Bronchial epithelial cell (primary cell): ENCODE measurements around the gene HADH. TPM values are rescaled to one million over a fixed set of nuclear protein-coding genes. Genes with fewer than 3 reads are reported as not detected.

Source experiments
- DNase-seq: peaks from one replicate; pipeline ENCODE4 v3.0.0-alpha.2; 2010; ENCODE audit warnings: low read depth
- FAIRE-seq: peaks from 2 replicates; lab custom pipeline; 2011; peaks lifted over from hg19 to GRCh38; lab: Jason Lieb, UNC
- H3K27me3 ChIP-seq: 2 replicates; pipeline ENCODE4 v1.5.1; 2011; ENCODE audit warnings: low read length; ENCODE audit not compliant: control insufficient read depth, insufficient read depth
- H3K36me3 ChIP-seq: 2 replicates; pipeline ENCODE4 v1.5.1; 2011; ENCODE audit warnings: low read length; ENCODE audit not compliant: control insufficient read depth, insufficient read depth
- H3K4me3 ChIP-seq: 2 replicates; pipeline ENCODE4 v1.5.1; 2011; ENCODE audit warnings: mild to moderate bottlenecking, low read depth, low read length, control low read depth
- total RNA-seq: library from RNA; depleted of rRNA; stranded (reverse); fragments of >200 nt; gene quantifications from 2 replicates; pipeline ENCODE4 v1.2.1, GENCODE V29; 2014
- TF ChIP-seq, protein P1 (sequence below): IDR thresholded peaks from 2 replicates; pipeline ENCODE4 v1.5.1; 2011; ENCODE audit warnings: mild to moderate bottlenecking, moderate library complexity, low read length, control low read depth, inconsistent platforms; ENCODE audit not compliant: insufficient read depth, severe bottlenecking

Gene HADH
- total RNA-seq, 1 donor from 2014 or later: 7.1 TPM

DNA sequence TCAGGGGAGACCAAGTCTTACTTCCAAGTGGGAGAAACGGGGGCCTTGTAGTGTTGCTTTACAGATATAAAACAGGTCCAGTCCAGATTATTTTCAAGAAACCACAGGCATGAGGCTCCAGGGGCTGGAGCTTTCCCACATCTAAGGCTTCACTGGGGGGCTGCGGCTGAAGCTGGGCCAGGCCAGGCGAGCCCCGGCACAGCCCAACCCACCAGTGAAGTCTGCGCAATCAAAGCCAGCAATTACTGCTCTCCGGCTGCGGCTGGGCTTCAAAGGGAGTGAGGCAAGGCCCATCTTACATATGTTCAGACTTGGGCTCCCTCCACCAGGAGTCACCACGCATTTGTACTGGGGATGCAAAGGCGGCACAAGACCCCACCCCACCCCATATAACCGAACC, 61.7 kb downstream of the HADH start:
- FAIRE-seq (no peak), DNase-seq (no peak)
- Histone ChIP-seq H3K27me3 (no peaks in the 10 kb centered on the region), H3K4me3 (no peak overlapping the region), H3K36me3 (no peaks in the 10 kb centered on the region)
- TF ChIP-seq, protein P1, sequence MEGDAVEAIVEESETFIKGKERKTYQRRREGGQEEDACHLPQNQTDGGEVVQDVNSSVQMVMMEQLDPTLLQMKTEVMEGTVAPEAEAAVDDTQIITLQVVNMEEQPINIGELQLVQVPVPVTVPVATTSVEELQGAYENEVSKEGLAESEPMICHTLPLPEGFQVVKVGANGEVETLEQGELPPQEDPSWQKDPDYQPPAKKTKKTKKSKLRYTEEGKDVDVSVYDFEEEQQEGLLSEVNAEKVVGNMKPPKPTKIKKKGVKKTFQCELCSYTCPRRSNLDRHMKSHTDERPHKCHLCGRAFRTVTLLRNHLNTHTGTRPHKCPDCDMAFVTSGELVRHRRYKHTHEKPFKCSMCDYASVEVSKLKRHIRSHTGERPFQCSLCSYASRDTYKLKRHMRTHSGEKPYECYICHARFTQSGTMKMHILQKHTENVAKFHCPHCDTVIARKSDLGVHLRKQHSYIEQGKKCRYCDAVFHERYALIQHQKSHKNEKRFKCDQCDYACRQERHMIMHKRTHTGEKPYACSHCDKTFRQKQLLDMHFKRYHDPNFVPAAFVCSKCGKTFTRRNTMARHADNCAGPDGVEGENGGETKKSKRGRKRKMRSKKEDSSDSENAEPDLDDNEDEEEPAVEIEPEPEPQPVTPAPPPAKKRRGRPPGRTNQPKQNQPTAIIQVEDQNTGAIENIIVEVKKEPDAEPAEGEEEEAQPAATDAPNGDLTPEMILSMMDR: no peak

DNA sequence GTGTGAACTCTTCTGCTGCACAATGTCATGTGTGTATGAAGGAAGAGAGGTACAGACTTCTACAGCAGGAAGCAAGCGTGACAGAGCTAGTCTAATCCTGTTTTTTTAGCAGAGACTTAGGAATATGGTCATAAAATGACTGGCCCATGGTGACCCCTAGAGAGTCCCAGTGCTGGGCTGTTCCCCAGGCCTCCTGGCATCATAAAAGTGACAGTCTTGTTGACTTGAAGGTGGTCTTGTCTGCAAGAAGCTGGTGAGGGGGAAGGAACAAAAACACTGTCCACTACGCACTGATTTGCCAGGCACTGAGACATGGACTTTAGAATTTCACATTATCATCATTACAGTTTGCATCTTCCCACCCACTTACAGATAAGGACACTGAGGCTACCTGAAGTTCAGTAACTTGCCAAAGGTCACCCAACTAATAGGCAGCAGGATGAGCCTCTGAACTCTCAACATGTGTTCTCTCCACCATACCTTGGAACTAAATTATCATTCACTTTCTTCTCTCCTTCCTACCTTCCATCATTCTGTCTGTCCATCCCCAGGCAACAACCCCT, 63.0 kb downstream of the HADH start:
- FAIRE-seq: peak; percentile 75
- no peaks in the 10 kb centered on the region for H3K27me3 ChIP-seq

DNA sequence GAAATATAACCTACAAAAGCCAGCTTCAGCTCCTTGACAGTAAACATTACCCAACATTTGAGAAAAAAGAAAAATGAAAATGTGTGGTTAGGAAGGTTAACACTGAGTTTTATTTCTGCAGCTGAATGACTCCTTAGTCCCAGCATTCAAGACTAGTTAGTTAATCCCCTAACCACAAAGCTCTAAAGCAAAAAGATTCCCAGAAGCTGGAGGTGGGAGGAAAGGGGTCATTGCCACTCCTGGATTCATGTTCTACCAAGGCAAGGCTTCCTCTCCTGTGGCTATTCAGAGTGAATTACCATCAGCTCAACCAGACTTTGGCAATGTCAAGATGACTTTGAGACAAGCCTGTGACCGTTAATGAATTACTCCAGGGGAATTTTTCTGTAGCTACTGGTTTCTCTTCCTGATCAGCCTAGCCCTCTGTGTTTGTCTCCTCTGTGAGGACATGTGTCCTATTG, 63.6 kb downstream of the HADH start:
- DNase-seq: no peak
- TF ChIP-seq, protein P1: no peak
- H3K36me3 ChIP-seq: no peaks in the 10 kb centered on the region
- FAIRE-seq: no peak
- no peaks in the 10 kb centered on the region for H3K27me3 ChIP-seq
- H3K4me3 ChIP-seq: no peak overlapping the region

More for the DNA sequence above, 63.0 kb downstream of the HADH start:
- TF ChIP-seq, protein P1: no peak
- H3K36me3 ChIP-seq: no peaks in the 10 kb centered on the region
- H3K4me3 ChIP-seq: no peak overlapping the region
- no peak for DNase-seq

DNA sequence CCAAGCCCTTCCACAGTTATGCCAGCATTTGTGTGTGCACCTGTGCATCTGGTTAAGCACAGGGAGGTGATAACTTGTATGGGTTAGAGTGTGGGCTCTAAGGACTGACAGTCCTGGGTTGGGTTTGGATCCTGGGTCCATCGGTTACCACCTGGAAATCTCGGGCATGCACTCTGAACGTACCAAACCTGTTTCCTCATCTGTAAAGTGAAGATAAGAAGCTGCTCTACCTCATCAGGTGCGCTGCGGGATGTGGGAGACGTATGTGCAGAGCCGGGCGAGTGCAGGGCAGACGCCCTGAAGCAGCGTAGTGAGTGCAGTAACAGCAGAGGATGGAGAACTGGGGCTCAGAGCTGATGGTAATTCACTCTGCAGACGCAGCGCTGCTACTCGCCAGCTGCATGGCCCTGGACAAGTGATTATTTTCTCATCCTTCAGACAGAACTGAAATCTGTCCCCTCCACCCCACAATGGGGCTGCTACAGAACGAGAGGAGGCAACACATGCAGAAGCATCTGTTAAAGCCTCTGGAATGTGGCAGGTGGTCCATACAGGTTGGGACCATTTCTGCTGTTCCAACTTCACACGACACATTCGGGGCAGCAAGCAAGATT, 64.4 kb downstream of the HADH start:
- H3K27me3 ChIP-seq: no peaks in the 10 kb centered on the region
- FAIRE-seq (no peak), DNase-seq (no peak)
- H3K4me3 ChIP-seq: no peak overlapping the region
- no peaks in the 10 kb centered on the region for H3K36me3 ChIP-seq
- TF ChIP-seq, protein P1: no peak

DNA sequence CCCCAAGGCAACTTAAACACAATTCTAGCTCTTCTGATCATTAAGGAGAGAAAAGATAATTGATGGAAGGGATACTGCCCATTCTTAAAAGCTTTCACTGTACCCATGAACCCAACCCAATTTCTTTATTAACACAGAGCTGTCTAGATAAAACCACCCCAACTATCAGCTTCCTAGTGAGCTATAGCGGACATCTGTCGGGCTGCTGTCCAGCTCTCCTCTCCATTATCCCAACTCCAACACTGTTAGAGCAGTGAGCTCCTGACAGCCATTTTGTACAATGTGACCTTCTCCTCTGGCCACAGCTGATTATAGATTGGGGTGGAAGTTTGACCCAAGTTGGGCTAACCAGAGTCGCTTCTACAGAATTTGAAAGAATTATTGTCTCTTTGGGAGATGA, 66.1 kb downstream of the HADH start:
- no peaks in the 10 kb centered on the region for H3K27me3 ChIP-seq
- TF ChIP-seq, protein P1: no peak
- H3K4me3 ChIP-seq: no peak overlapping the region
- FAIRE-seq (no peak), DNase-seq (no peak)
- no peaks in the 10 kb centered on the region for H3K36me3 ChIP-seq
